H9 (cell line): ENCODE results near the gene ATF7. TPM values are rescaled to one million over a fixed set of nuclear protein-coding genes. Genes with fewer than 3 reads are reported as not detected.

ENCODE experiments used
- DNase-seq: peaks from one replicate; pipeline ENCODE4 v3.0.0-alpha.2; 2017
- H2AFZ ChIP-seq: one replicate; pipeline ENCODE4 v1.6.1; 2013; ENCODE audit warnings: mild to moderate bottlenecking, low read length, control low read depth, moderate library complexity
- H2AK5ac ChIP-seq: 2 replicates; pipeline ENCODE4 v1.6.1; 2013; ENCODE audit warnings: low read length, control low read depth, mixed read lengths; ENCODE audit not compliant: insufficient read length
- H2BK120ac ChIP-seq: one replicate; pipeline ENCODE4 v1.6.1; 2013; ENCODE audit warnings: low read depth, mild to moderate bottlenecking, low read length, control low read depth, inconsistent platforms; ENCODE audit not compliant: poor library complexity, severe bottlenecking
- H2BK12ac ChIP-seq: 2 replicates; pipeline ENCODE4 v1.6.1; 2013; ENCODE audit warnings: low read length, control low read depth, mixed read lengths, low read depth; ENCODE audit not compliant: insufficient read length
- H2BK15ac ChIP-seq: 2 replicates; pipeline ENCODE4 v1.6.1; 2013; ENCODE audit warnings: low read depth, low read length, control low read depth
- H2BK20ac ChIP-seq: one replicate; pipeline ENCODE4 v1.6.1; 2013; ENCODE audit warnings: low read depth, mild to moderate bottlenecking, low read length, control low read depth, inconsistent platforms; ENCODE audit not compliant: poor library complexity, severe bottlenecking
- H2BK5ac ChIP-seq: 2 replicates; pipeline ENCODE4 v1.6.1; 2013; ENCODE audit warnings: low read length, control low read depth, mixed read lengths; ENCODE audit not compliant: insufficient read length
- H3K14ac ChIP-seq: 2 replicates; pipeline ENCODE4 v1.6.1; 2013; ENCODE audit warnings: low read length, control low read depth; ENCODE audit not compliant: insufficient read depth
- H3K18ac ChIP-seq: 2 replicates; pipeline ENCODE4 v1.6.1; 2013; ENCODE audit warnings: low read depth, mild to moderate bottlenecking, mixed read lengths, low read length, control low read depth; ENCODE audit not compliant: insufficient read length
- H3K23ac ChIP-seq: 2 replicates; pipeline ENCODE4 v1.6.1; 2013; ENCODE audit warnings: low read length, control low read depth, mixed read lengths, low read depth; ENCODE audit not compliant: insufficient read length
- H3K23me2 ChIP-seq: 2 replicates; pipeline ENCODE4 v1.6.1; 2013; ENCODE audit warnings: low read depth, mild to moderate bottlenecking, mixed read lengths, low read length, control low read depth; ENCODE audit not compliant: insufficient read length, poor library complexity, severe bottlenecking
- H3K27ac ChIP-seq: 2 replicates; pipeline ENCODE4 v1.5.1; 2013; ENCODE audit warnings: low read length, control low read depth, mixed read lengths, low read depth; ENCODE audit not compliant: insufficient read length
- H3K27me3 ChIP-seq: 2 replicates; pipeline ENCODE4 v1.6.1; 2013; ENCODE audit warnings: low read length, control low read depth, inconsistent platforms; ENCODE audit not compliant: insufficient read depth
- H3K4ac ChIP-seq: 2 replicates; pipeline ENCODE4 v1.6.1; 2013; ENCODE audit warnings: low read depth, mild to moderate bottlenecking, control low read depth, inconsistent platforms, low read length, moderate library complexity
- H3K4me1 ChIP-seq: 2 replicates; pipeline ENCODE4 v1.6.1; 2013; ENCODE audit warnings: low read length, control low read depth, inconsistent platforms; ENCODE audit not compliant: insufficient read depth
- H3K4me2 ChIP-seq: 2 replicates; pipeline ENCODE4 v1.6.1; 2013; ENCODE audit warnings: low read length, control low read depth, mixed read lengths; ENCODE audit not compliant: insufficient read length, insufficient read depth
- H3K56ac ChIP-seq: 2 replicates; pipeline ENCODE4 v1.6.1; 2013; ENCODE audit warnings: low read depth, mild to moderate bottlenecking, mixed read lengths, low read length, control low read depth; ENCODE audit not compliant: insufficient read length
- H3K79me1 ChIP-seq: 2 replicates; pipeline ENCODE4 v1.6.1; 2013; ENCODE audit warnings: low read depth, mild to moderate bottlenecking, moderate library complexity, low read length, control low read depth, inconsistent platforms; ENCODE audit not compliant: insufficient read depth, poor library complexity, severe bottlenecking
- H3K79me2 ChIP-seq: 2 replicates; pipeline ENCODE4 v1.6.1; 2013; ENCODE audit warnings: low read length, control low read depth, inconsistent platforms; ENCODE audit not compliant: insufficient read depth
- H3K9ac ChIP-seq: 2 replicates; pipeline ENCODE4 v1.6.1; 2013; ENCODE audit warnings: low read length, control low read depth, mixed read lengths; ENCODE audit not compliant: insufficient read length; ENCODE audit errors: extremely low read depth
- H3K9me3 ChIP-seq: one replicate; pipeline ENCODE4 v1.6.1; 2013; ENCODE audit warnings: low read depth, low read length, inconsistent platforms; ENCODE audit not compliant: control insufficient read depth
- H3T11ph ChIP-seq: one replicate; pipeline ENCODE4 v1.6.1; 2013; ENCODE audit warnings: mild to moderate bottlenecking, low read length, control low read depth, inconsistent platforms
- H4K20me1 ChIP-seq: one replicate; pipeline ENCODE4 v1.6.1; 2013; ENCODE audit not compliant: control insufficient read depth, insufficient read length, insufficient read depth
- H4K5ac ChIP-seq: 2 replicates; pipeline ENCODE4 v1.6.1; 2013; ENCODE audit warnings: low read depth, mild to moderate bottlenecking, mixed read lengths, low read length, control low read depth; ENCODE audit not compliant: insufficient read length
- H4K8ac ChIP-seq: replicated peaks from 2 replicates; pipeline ENCODE4 v1.6.1; 2013; ENCODE audit warnings: low read length, control low read depth, mixed read lengths, low read depth; ENCODE audit not compliant: insufficient read length
- H4K91ac ChIP-seq: 2 replicates; pipeline ENCODE4 v1.6.1; 2013; ENCODE audit warnings: low read depth, mild to moderate bottlenecking, moderate library complexity, mixed read lengths, low read length, control low read depth; ENCODE audit not compliant: insufficient read length
- H3K27ac Mint-ChIP-seq, 3 experiments: 2 replicates in 2 of 3; 3 replicates in 1 of 3; pipeline ENCODE4 v1.8.0; 2020 to 2021; ENCODE audit warnings: mixed read lengths in 3 of 3, mild to moderate bottlenecking in 1 of 3, moderate library complexity in 1 of 3
- H3K27me3 Mint-ChIP-seq: 2 replicates; pipeline ENCODE4 v1.8.0; 2021; ENCODE audit warnings: low read depth, mild to moderate bottlenecking, moderate library complexity, mixed read lengths
- H3K36me3 Mint-ChIP-seq, 3 experiments: 2 replicates in 2 of 3; 3 replicates in 1 of 3; pipeline ENCODE4 v1.8.0; 2020 to 2021; ENCODE audit warnings: low read depth in 3 of 3, mixed read lengths in 3 of 3; ENCODE audit not compliant: insufficient read depth in 1 of 3
- H3K4me1 Mint-ChIP-seq, 2 experiments: 2 replicates each; pipeline ENCODE4 v1.8.0; 2020; ENCODE audit warnings: mixed read lengths in 2 of 2
- H3K4me3 Mint-ChIP-seq, 2 experiments: 2 replicates in 1 of 2; 3 replicates in 1 of 2; pipeline ENCODE4 v1.8.0; 2020 to 2021; ENCODE audit warnings: mild to moderate bottlenecking in 2 of 2, mixed read lengths in 2 of 2, moderate library complexity in 1 of 2
- H3K9me3 Mint-ChIP-seq, 2 experiments: 2 replicates in 1 of 2; 3 replicates in 1 of 2; pipeline ENCODE4 v1.8.0; 2020; ENCODE audit warnings: mild to moderate bottlenecking in 2 of 2, mixed read lengths in 2 of 2, moderate library complexity in 1 of 2
- CTCF ChIP-seq: fragments of 200-600 bp; sonication (generic); conservative IDR thresholded peaks from 3 replicates; pipeline ENCODE4 v1.8.0; 2021; ENCODE audit warnings: antibody characterized with exemption, mild to moderate bottlenecking
- WGBS: extraction: QIAGEN DNeasy Blood & Tissue Kit; methylation state at CpG from one replicate; pipeline ENCODE4 v1.1.7; 2013; ENCODE audit warnings: missing lambda C conversion rate, low lambda C conversion rate, mixed read lengths; ENCODE audit not compliant: insufficient read length; ENCODE audit errors: extremely low coverage; 5-methylcytosine and 5-hydroxymethylcytosine counted together
- total RNA-seq: library from RNA; stranded (reverse); gene quantifications from 2 replicates; pipeline ENCODE4 v1.2.1, GENCODE V29; 2021

The ATF7 gene
- total RNA-seq, 1 experiment from 2014 or later: 17.7 TPM

- no peak overlapping the region for H3T11ph ChIP-seq
- TF ChIP-seq CTCF: no peak
- H3K4me1 Mint-ChIP-seq: peaks cover 3 to 5% of the 10 kb centered on the region in 2 experiments; a peak in 2 of 4 replicates
These were observed 9.2 kb downstream of the ATF7 start for GRCh38 chr12:53616950-53617349.

More at GRCh38 chr12:53616950-53617349, 9.2 kb downstream of the ATF7 start:
- no peaks in the 10 kb centered on the region for H3K27me3 ChIP-seq
- no peak overlapping the region for H2AK5ac ChIP-seq
- H3K23me2 ChIP-seq: no peaks in the 10 kb centered on the region
- no peaks in the 10 kb centered on the region for H3K9me3 Mint-ChIP-seq
- no peaks in the 10 kb centered on the region for H4K20me1 ChIP-seq
- no peak for DNase-seq
- no peak overlapping the region for H2BK20ac ChIP-seq
- H3K27ac ChIP-seq: no peak overlapping the region
- no peak overlapping the region for H3K27ac Mint-ChIP-seq
- H4K91ac ChIP-seq: no peak overlapping the region
- H2BK12ac ChIP-seq: no peak overlapping the region
- H2BK15ac ChIP-seq: no peak overlapping the region
- no peak overlapping the region for H2BK120ac ChIP-seq
- H2BK5ac ChIP-seq: no peak overlapping the region
- H3K9me3 ChIP-seq: no peaks in the 10 kb centered on the region
- no peak overlapping the region for H3K4me2 ChIP-seq
- H3K36me3 Mint-ChIP-seq: peaks cover 0 to 2% (median 0%) of the 10 kb centered on the region in 3 experiments; a peak in 2 of 7 replicates
- H4K5ac ChIP-seq: no peak overlapping the region
- no peaks in the 10 kb centered on the region for H3K79me1 ChIP-seq
- no CpG with 5 or more reads among the region's 4 CpGs for WGBS
- no peak overlapping the region for H3K18ac ChIP-seq
- no peak overlapping the region for H3K23ac ChIP-seq
- no peak overlapping the region for H3K9ac ChIP-seq
- H3K79me2 ChIP-seq: no peaks in the 10 kb centered on the region
- no peak overlapping the region for H3K4ac ChIP-seq
- H2AFZ ChIP-seq: no peak overlapping the region
- H3K27me3 Mint-ChIP-seq: no peaks in the 10 kb centered on the region
- no peak overlapping the region for H3K56ac ChIP-seq
- no peak overlapping the region for H4K8ac ChIP-seq
- no peaks in the 10 kb centered on the region for H3K4me1 ChIP-seq
- no peak overlapping the region for H3K14ac ChIP-seq
- no peak overlapping the region for H3K4me3 Mint-ChIP-seq
